Measurements from ENCODE around the gene GPR160. TPM values are rescaled to one million over a fixed set of nuclear protein-coding genes. Genes with fewer than 3 reads are reported as not detected.

GPR160 gene
- total and polyA plus RNA-seq, 2 experiments from 2014 or later = 39.4 to 55.7 TPM

DNA sequence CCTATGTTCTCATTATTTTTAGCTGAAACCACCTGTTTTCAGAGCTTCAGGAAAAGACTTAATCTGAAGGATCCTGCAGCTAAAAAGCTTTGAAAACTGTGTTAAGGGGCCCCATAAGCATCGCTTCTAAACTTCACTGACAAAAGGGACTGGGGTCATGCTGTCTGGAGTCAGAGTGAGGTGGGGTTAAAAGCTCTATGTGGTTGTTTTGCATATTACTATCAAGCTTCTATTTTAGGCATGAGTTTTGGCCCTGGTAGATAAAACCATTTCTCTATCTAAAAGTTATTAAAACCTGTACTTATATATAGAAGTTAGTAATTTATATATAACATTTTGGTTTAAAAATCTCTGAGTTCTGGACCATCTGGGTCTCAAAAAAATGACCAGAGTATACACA lies 45.5 kb downstream of the GPR160 start:
- TF ChIP-seq, protein P1, sequence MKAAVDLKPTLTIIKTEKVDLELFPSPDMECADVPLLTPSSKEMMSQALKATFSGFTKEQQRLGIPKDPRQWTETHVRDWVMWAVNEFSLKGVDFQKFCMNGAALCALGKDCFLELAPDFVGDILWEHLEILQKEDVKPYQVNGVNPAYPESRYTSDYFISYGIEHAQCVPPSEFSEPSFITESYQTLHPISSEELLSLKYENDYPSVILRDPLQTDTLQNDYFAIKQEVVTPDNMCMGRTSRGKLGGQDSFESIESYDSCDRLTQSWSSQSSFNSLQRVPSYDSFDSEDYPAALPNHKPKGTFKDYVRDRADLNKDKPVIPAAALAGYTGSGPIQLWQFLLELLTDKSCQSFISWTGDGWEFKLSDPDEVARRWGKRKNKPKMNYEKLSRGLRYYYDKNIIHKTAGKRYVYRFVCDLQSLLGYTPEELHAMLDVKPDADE (IDR thresholded peaks at IDR 0.05) = no peak
- TF ChIP-seq STAT1 (IDR thresholded peaks at IDR 0.05; ENCODE audit: unreplicated experiment) (no peak), ZNF462 (CRISPR knock-in tag; IDR thresholded peaks at IDR 0.05) (no peak), REST (IDR thresholded peaks at IDR 0.05; ENCODE audit: unreplicated experiment) (no peak), EZH2phosphoT487 (IDR thresholded peaks at IDR 0.05; ENCODE audit: unreplicated experiment) (no peak), POLR2AphosphoS5 (IDR thresholded peaks at IDR 0.05; ENCODE audit: low read depth) (no peak), NANOG (IDR thresholded peaks at IDR 0.05; ENCODE audit: borderline replicate concordance) (no peak), ZNF114 (CRISPR knock-in tag; IDR thresholded peaks at IDR 0.05) (no peak)
- TF ChIP-seq, protein P2, sequence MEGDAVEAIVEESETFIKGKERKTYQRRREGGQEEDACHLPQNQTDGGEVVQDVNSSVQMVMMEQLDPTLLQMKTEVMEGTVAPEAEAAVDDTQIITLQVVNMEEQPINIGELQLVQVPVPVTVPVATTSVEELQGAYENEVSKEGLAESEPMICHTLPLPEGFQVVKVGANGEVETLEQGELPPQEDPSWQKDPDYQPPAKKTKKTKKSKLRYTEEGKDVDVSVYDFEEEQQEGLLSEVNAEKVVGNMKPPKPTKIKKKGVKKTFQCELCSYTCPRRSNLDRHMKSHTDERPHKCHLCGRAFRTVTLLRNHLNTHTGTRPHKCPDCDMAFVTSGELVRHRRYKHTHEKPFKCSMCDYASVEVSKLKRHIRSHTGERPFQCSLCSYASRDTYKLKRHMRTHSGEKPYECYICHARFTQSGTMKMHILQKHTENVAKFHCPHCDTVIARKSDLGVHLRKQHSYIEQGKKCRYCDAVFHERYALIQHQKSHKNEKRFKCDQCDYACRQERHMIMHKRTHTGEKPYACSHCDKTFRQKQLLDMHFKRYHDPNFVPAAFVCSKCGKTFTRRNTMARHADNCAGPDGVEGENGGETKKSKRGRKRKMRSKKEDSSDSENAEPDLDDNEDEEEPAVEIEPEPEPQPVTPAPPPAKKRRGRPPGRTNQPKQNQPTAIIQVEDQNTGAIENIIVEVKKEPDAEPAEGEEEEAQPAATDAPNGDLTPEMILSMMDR (conservative IDR thresholded peaks at IDR 0.05; ENCODE audit: low read depth in 2 of 2) = no peak

More for the DNA sequence above, 45.5 kb downstream of the GPR160 start:
- Histone ChIP-seq H3K27me3 (ENCODE audit: insufficient read depth) (no peaks in the 10 kb centered on the region), H3K4me2 (no peak overlapping the region), H3K79me2 (replicated peaks; ENCODE audit: insufficient read depth) (no peaks in the 10 kb centered on the region), H2AFZ (no peak overlapping the region), H3K27ac (ENCODE audit: low read depth) (no peak overlapping the region), H3K36me3 (ENCODE audit: insufficient read depth) (no peaks in the 10 kb centered on the region; the same call in 1 of the 2 replicates), H3F3A (replicated peaks; ENCODE audit: low read depth) (no peaks in the 10 kb centered on the region), H3K4me1 (ENCODE audit: insufficient read depth) (no peaks in the 10 kb centered on the region), H3K9me2 (ENCODE audit: insufficient read depth) (no peaks in the 10 kb centered on the region), H4K20me1 (replicated peaks; ENCODE audit: insufficient read depth) (0 out of 2 replicates have a peak, but pooled peaks cover 3% of the 10 kb centered on the region), H3K4me3 (no peak overlapping the region)
- Mint-ChIP-seq H3K27me3 (ENCODE audit: insufficient read depth, low read depth, poor library complexity) (no peaks in the 10 kb centered on the region), H3K4me1 (peaks cover 7% of the 10 kb centered on the region), H3K4me3 (no peak overlapping the region), H3K36me3 (ENCODE audit: low read depth) (peaks cover 12% of the 10 kb centered on the region; the same call in 2 of the 3 replicates), H3K27ac (no peak overlapping the region; the same call in 1 of the 2 replicates), H3K9me3 (no peaks in the 10 kb centered on the region)
- no peak for DNase-seq (ENCODE audit: low spot score)
- ATAC-seq = no peak

All from GM23338 (cell line).